GM12874 (cell line): ENCODE data around the gene ME1.
A peak's percentile ranks its signal among the peaks of the same experiment; 100 is the strongest.

Source experiments
- CTCF ChIP-seq: IDR thresholded peaks from 2 replicates; pipeline ENCODE4 v1.5.1; 2011; ENCODE audit warnings: low read depth, mild to moderate bottlenecking, control low read depth, low read length, moderate library complexity; ENCODE audit not compliant: insufficient read depth

ME1 gene

GRCh38 chr6:83429857-83430610, 817 bp downstream of the ME1 start:
- TF ChIP-seq CTCF, result no peak

GRCh38 chr6:83429269-83429668, 1.6 kb downstream of the ME1 start:
- no peak for TF ChIP-seq CTCF

- no peak for TF ChIP-seq CTCF
These were observed 6.3 kb downstream of the ME1 start for GRCh38 chr6:83424392-83425018.

- peak; percentile 26; the same call in 1 of the 2 replicates for TF ChIP-seq CTCF
These were observed 12.8 kb downstream of the ME1 start for GRCh38 chr6:83417880-83418663.

- TF ChIP-seq CTCF, result no peak
These were observed 17.8 kb downstream of the ME1 start for GRCh38 chr6:83413068-83413467.

GRCh38 chr6:83411731-83412130, 19.1 kb downstream of the ME1 start:
- TF ChIP-seq CTCF, result no peak

GRCh38 chr6:83403191-83403590, 27.7 kb downstream of the ME1 start:
- no peak for TF ChIP-seq CTCF
